Measurements from ENCODE around the gene PALD1.

DNA sequence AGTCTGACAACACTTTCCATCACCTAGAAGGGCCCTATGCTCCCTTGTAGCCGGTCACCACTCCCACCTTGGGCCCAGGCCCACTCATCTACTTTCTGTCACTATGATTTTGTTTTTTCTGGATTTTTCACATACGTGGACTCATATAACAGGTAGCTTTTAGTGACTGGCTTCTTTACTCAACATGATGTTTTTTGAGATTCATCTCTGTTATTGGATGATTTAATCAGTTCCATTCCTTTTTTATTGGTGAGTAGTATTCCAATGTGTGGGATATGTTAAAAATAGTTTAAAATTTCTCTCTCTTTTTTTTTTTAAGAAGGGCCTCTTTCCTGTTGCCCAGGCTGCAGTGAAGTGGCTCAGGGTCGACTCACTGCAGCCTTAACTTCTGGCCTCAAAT, 9.3 kb downstream of the PALD1 start:
- TF ChIP-seq, protein P1, sequence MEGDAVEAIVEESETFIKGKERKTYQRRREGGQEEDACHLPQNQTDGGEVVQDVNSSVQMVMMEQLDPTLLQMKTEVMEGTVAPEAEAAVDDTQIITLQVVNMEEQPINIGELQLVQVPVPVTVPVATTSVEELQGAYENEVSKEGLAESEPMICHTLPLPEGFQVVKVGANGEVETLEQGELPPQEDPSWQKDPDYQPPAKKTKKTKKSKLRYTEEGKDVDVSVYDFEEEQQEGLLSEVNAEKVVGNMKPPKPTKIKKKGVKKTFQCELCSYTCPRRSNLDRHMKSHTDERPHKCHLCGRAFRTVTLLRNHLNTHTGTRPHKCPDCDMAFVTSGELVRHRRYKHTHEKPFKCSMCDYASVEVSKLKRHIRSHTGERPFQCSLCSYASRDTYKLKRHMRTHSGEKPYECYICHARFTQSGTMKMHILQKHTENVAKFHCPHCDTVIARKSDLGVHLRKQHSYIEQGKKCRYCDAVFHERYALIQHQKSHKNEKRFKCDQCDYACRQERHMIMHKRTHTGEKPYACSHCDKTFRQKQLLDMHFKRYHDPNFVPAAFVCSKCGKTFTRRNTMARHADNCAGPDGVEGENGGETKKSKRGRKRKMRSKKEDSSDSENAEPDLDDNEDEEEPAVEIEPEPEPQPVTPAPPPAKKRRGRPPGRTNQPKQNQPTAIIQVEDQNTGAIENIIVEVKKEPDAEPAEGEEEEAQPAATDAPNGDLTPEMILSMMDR (conservative IDR thresholded peaks at IDR 0.05; ENCODE audit: low read depth, low read length): no peak
- TF ChIP-seq MAZ (IDR thresholded peaks at IDR 0.05; ENCODE audit: borderline replicate concordance, low read depth, low read length): no peak
- TF ChIP-seq RAD21 (IDR thresholded peaks at IDR 0.05; ENCODE audit: low read length): no peak
- TF ChIP-seq MXI1 (IDR thresholded peaks at IDR 0.05; ENCODE audit: borderline replicate concordance, low read depth, low read length): no peak
- TF ChIP-seq RCOR1 (IDR thresholded peaks at IDR 0.05; ENCODE audit: insufficient replicate concordance, low read length): no peak
- no peak for TF ChIP-seq POLR2A (IDR thresholded peaks at IDR 0.05; ENCODE audit: low read depth, low read length)
- TF ChIP-seq CHD1 (IDR thresholded peaks at IDR 0.05; ENCODE audit: low read depth, low read length): no peak
- no peak for TF ChIP-seq SMC3 (IDR thresholded peaks at IDR 0.05; ENCODE audit: low read depth, low read length)
- TF ChIP-seq, protein P2, sequence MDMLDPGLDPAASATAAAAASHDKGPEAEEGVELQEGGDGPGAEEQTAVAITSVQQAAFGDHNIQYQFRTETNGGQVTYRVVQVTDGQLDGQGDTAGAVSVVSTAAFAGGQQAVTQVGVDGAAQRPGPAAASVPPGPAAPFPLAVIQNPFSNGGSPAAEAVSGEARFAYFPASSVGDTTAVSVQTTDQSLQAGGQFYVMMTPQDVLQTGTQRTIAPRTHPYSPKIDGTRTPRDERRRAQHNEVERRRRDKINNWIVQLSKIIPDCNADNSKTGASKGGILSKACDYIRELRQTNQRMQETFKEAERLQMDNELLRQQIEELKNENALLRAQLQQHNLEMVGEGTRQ (IDR thresholded peaks at IDR 0.05; ENCODE audit: low read depth, low read length): no peak
- no peak for TF ChIP-seq RFX5 (IDR thresholded peaks at IDR 0.05; ENCODE audit: low read depth, low read length)
- TF ChIP-seq FOS (IDR thresholded peaks at IDR 0.05; ENCODE audit: low read depth, low read length): no peak
- no peak for TF ChIP-seq NFE2L2 (IDR thresholded peaks at IDR 0.05; ENCODE audit: low read depth, low read length)
- no peak for TF ChIP-seq BHLHE40 (IDR thresholded peaks at IDR 0.05; ENCODE audit: low read depth, low read length)

Data from IMR-90 (cell line).